Stomach smooth muscle (tissue), 2 donors: Measurements from ENCODE around the gene ESR1.
"Not testable (repeated sequence)": the region's sequence is repeated elsewhere in the genome, so short reads cannot be mapped to it uniquely, and the experiment has no call there.

ENCODE experiments used
- H3K27ac ChIP-seq: one replicate; pipeline ENCODE4 v1.7.0; 2013; ENCODE audit warnings: mild to moderate bottlenecking, low read length, inconsistent platforms
- H3K27me3 ChIP-seq, 2 donors: one replicate each; pipeline ENCODE4 v1.7.0; 2013; ENCODE audit warnings: low read length in 2 of 2; ENCODE audit not compliant: insufficient read depth in 2 of 2, control insufficient read depth in 1 of 2
- H3K36me3 ChIP-seq, 2 donors: one replicate each; pipeline ENCODE4 v1.7.0; 2013; ENCODE audit warnings: low read length in 2 of 2; ENCODE audit not compliant: control insufficient read depth in 2 of 2, insufficient read depth in 2 of 2
- H3K4me1 ChIP-seq: one replicate; pipeline ENCODE4 v1.7.0; 2013; ENCODE audit warnings: low read length; ENCODE audit not compliant: control insufficient read depth, insufficient read depth
- H3K4me3 ChIP-seq, 2 donors: one replicate each; pipeline ENCODE4 v1.7.0; 2013; ENCODE audit warnings: low read length in 2 of 2
- H3K9ac ChIP-seq, 2 donors: one replicate each; pipeline ENCODE4 v1.7.0; 2013; ENCODE audit warnings: low read length in 2 of 2, mild to moderate bottlenecking in 1 of 2
- H3K9me3 ChIP-seq, 2 donors: one replicate each; pipeline ENCODE4 v1.7.0; 2013; ENCODE audit warnings: low read length in 2 of 2; ENCODE audit not compliant: control insufficient read depth in 2 of 2
- donor health status: healthy.
- donor health status: Pancreatic carcinoma.

Gene ESR1

DNA sequence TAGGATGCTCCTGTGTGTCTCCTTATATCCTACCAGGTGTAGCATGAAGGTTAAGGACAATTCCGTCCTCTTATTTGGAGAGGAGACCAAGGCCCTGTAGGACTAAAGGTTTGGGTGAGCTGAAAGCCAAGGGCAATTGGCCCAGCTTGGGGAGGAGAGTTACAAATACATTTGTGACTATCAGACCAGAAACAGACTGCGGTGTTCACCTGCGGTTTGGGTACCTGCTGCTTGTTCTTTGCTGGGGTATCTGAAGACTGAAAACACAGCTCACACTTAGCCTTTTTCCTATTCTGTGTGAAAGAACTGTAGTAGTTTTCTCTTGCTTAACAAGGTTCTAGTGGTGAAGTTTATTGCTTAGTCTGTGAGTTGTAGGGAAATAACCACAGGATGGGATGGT is 55.0 kb downstream of the ESR1 start:
- Histone ChIP-seq H3K4me1 (no peaks in the 10 kb centered on the region), H3K36me3 (no peaks in the 10 kb centered on the region), H3K9me3 (peaks cover 0 to 3% of the 10 kb centered on the region in 2 donors), H3K27ac (no peak overlapping the region), H3K4me3 (no peak overlapping the region), H3K9ac (no peak overlapping the region), H3K27me3 (no peaks in the 10 kb centered on the region)

DNA sequence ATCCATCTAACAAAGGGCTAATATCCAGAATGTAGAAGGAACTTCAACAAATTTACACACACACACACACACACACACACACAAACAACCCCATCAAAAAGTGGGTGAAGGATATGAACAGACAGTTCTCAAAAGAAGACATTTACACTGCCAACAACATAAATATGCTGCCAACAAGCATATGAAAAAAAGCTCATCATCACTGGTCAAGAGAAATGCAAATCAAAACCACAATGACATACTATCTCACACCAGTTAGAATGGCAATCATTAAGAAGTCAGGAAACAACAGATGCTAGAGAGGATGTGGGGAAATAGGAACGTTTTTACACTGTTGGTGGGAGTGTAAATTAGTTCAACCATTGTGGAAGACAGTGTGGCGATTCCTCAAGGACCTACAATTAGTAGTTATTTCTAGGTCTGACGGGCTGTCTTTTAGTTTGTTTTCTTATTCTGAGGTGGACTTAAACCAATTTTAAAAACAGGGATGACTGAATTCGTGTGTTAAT is 59.9 kb downstream of the ESR1 start:
- not testable (repeated sequence) for H3K27me3 ChIP-seq, H3K4me3 ChIP-seq, H3K9me3 ChIP-seq, H3K4me1 ChIP-seq, H3K27ac ChIP-seq, H3K36me3 ChIP-seq, H3K9ac ChIP-seq

DNA sequence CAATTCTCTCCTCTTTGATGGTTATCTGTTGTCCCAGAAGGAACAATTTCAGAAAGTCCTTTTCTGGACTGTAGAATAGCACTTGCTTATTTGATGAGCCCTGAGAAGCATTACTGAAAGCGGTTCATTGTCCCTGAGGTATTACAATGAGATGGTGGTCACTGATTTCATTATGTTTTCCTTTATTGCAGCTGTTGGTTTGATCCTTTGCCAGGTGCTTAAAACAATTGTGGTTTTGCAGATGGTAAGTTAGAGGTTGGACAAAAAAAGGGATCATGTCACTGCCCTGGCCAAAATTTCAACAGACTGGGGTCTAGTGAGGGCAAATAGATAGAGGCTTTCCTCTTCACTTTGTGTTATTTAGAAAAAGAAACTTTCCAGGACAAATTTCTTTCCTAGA is 61.9 kb downstream of the ESR1 start:
- no peak overlapping the region for H3K27ac ChIP-seq
- no peaks in the 10 kb centered on the region for H3K9me3 ChIP-seq
- H3K4me1 ChIP-seq = no peaks in the 10 kb centered on the region
- no peaks in the 10 kb centered on the region for H3K36me3 ChIP-seq
- no peak overlapping the region for H3K4me3 ChIP-seq
- no peaks in the 10 kb centered on the region for H3K27me3 ChIP-seq
- H3K9ac ChIP-seq = no peak overlapping the region

DNA sequence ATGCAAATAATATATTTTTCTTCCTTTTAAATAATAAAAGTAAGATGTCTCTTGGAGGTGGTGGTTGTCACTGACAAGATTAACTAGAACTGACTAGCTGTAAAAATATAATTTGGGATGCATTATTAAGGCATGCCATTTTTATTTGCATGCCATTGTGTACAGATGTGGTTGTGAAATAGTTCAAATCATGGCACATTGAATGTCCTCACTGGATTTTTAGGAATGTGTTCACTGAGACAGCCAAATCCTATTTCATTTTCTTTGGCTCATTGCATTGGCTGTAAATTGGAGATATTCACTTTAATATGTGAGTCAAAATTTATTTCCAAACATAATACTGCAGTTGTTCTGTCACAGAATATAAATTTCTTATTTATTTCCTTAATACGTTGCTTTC is 62.3 kb downstream of the ESR1 start:
- H3K27ac ChIP-seq = no peak overlapping the region
- no peaks in the 10 kb centered on the region for H3K9me3 ChIP-seq
- H3K4me3 ChIP-seq = no peak overlapping the region
- H3K9ac ChIP-seq = no peak overlapping the region
- no peaks in the 10 kb centered on the region for H3K27me3 ChIP-seq
- no peaks in the 10 kb centered on the region for H3K36me3 ChIP-seq
- H3K4me1 ChIP-seq = no peaks in the 10 kb centered on the region

DNA sequence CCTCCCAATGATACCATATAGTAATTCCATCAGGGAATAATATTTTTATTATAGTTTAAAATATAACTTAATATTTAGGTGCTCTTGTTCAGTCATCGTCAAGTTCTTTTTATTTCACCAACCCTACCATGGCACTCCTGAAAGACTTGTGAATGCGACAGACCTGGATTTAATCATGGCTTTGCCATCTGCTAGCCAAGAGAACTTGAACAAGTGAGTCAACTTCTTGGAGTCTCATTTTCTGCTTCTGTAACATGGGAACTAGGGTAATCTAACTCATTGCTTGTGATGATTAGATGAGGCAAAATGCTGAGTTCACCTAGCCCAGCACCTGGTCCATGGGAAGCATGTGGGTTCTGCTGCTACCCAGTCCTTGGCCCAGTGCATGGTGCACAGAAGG is 62.9 kb downstream of the ESR1 start:
- Histone ChIP-seq H3K4me1 (no peaks in the 10 kb centered on the region), H3K9me3 (no peaks in the 10 kb centered on the region), H3K4me3 (no peak overlapping the region), H3K27me3 (no peaks in the 10 kb centered on the region), H3K27ac (no peak overlapping the region), H3K36me3 (no peaks in the 10 kb centered on the region), H3K9ac (no peak overlapping the region)

DNA sequence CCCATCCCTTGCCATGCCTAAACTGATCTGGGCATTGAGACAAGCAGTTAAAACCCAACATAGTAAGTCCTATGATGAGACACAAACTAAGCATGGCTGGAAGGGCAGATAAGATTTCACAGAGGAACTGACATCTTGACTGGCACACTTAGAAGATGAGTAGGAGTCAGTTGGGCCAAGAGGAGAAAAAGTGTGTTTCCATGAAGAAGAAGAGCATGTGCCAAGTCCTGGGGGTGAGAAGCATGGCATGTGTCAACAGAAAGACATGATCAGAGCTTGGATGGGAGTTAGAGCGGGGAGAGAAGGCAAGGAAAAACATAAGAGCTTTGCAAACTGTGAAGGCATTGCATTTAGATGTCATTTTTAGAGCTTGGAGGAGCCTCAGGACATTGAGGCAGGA is 68.0 kb downstream of the ESR1 start:
- Histone ChIP-seq H3K9me3 (no peaks in the 10 kb centered on the region), H3K9ac (no peak overlapping the region), H3K27ac (no peak overlapping the region), H3K4me1 (no peaks in the 10 kb centered on the region), H3K4me3 (no peak overlapping the region), H3K36me3 (no peaks in the 10 kb centered on the region), H3K27me3 (no peaks in the 10 kb centered on the region)

DNA sequence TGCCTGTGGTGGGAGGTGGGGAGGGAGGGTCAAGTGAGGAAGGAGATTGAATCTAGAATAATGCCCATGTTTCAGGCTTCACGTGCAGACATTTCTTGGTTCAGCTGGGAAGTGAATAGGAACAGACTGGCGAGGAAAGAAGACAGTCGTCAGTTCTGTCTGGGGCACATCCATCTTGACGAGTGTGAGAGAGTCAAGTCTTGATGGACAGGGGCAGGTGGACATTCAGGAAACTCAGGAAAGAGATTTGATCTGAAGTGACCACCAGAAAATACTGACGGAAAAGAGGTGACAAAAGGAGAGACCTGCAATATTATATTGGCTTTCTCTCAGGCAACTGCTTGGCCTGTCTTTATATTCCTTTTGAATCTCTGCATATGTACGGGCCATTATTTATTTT is 68.6 kb downstream of the ESR1 start:
- H3K27ac ChIP-seq = no peak overlapping the region

DNA sequence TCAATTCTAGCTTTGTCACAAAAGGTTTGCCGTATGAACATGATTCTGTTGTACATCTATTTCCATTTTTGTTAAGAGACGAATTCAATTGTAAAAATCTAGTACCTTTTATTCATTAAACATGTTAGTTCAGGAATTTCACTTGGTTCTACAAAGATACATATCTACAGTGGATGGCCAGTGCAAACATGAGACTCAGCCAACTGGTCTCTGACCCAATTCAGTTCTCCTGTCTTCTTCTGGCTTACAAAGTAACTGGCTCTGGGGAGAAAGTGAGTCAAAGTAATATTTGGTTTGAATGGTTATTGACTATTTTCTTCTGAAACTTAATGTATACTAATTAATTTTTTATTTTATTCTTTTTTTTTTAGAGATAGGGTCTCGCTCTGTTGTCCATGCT is 70.0 kb downstream of the ESR1 start:
- Histone ChIP-seq H3K27me3 (no peaks in the 10 kb centered on the region), H3K9ac (no peak overlapping the region), H3K9me3 (no peaks in the 10 kb centered on the region), H3K27ac (no peak overlapping the region), H3K4me3 (no peak overlapping the region), H3K4me1 (no peaks in the 10 kb centered on the region), H3K36me3 (no peaks in the 10 kb centered on the region)

More for the DNA sequence above, 68.6 kb downstream of the ESR1 start:
- no peaks in the 10 kb centered on the region for H3K9me3 ChIP-seq
- H3K4me1 ChIP-seq = no peaks in the 10 kb centered on the region
- no peaks in the 10 kb centered on the region for H3K27me3 ChIP-seq
- H3K36me3 ChIP-seq = no peaks in the 10 kb centered on the region
- H3K9ac ChIP-seq = no peak overlapping the region
- H3K4me3 ChIP-seq = no peak overlapping the region

DNA sequence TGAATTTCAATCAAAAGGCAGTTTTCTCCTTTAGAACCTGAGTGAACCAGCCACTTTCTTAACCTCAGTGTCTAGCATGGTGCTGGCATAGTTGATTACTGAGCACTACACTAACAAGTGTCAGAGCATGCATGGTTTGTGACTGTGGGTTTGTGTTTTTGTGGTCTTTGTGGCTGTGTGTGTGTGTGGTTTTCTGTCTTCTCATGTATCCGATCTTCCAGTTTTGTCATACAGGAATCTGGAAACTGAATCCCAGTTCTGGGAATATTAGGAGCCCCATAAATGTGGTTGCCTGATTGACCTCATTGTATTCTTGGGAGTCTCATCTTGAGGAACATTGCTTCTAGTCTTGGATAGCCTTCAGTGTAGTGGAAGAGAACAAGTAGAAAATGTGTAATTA is 73.7 kb downstream of the ESR1 start:
- Histone ChIP-seq H3K9ac (no peak overlapping the region), H3K4me3 (no peak overlapping the region), H3K27me3 (no peaks in the 10 kb centered on the region), H3K9me3 (no peaks in the 10 kb centered on the region), H3K4me1 (no peaks in the 10 kb centered on the region), H3K36me3 (no peaks in the 10 kb centered on the region), H3K27ac (no peak overlapping the region)

DNA sequence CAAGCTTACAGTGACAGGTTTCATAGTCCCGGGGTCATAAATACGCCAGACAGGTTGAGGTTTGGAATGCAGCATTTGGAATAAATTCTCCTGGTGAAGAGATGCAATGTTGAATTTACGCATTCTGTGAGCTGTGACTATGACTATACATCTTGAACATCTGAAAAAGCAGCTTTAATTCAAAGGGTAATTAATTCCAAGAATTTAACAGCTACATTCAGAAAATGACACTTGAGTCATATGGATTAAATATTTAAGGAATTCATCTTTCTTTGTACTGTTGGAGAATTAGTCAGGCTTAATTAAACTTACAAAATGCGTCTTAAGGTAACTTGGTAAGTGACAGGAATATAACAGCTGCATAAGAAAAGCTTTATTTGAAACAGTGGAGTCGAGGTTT is 74.7 kb downstream of the ESR1 start:
- Histone ChIP-seq H3K36me3 (no peaks in the 10 kb centered on the region), H3K27ac (no peak overlapping the region), H3K27me3 (no peaks in the 10 kb centered on the region), H3K4me1 (no peaks in the 10 kb centered on the region), H3K4me3 (no peak overlapping the region), H3K9ac (no peak overlapping the region), H3K9me3 (no peaks in the 10 kb centered on the region)

DNA sequence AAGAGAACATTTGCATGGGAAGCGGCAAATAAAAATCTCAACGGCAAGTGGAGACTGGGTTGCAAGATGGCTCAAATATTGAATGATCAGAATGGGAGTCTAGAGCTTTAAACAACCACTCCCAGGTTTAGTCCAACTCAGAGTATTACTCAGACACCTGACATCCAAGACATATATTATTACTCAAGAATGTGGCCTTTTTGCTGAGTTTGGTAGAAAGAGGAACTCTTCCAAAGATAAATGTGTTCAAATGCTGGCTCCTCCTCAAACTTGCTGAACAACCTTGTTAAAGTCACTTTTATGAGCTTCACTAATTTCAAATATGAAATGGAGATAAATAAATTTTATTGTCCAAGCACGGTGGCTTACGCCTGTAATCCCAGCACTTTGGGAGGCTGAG is 77.8 kb downstream of the ESR1 start:
- no peak overlapping the region for H3K27ac ChIP-seq
- peaks cover 0 to 2% of the 10 kb centered on the region in 2 donors for H3K9me3 ChIP-seq
- H3K36me3 ChIP-seq = no peaks in the 10 kb centered on the region
- no peak overlapping the region for H3K4me3 ChIP-seq
- H3K9ac ChIP-seq = no peak overlapping the region
- H3K27me3 ChIP-seq = no peaks in the 10 kb centered on the region
- H3K4me1 ChIP-seq = no peaks in the 10 kb centered on the region
